A549 (cell line): ENCODE measurements around the gene RELT. TPM values are rescaled to one million over a fixed set of nuclear protein-coding genes. Genes with fewer than 3 reads are reported as not detected.

Source experiments
- ATAC-seq, 2 experiments: fragments of 200-7000 bp in 1 of 2; fragments of >200 bp in 1 of 2; cut with Nextera tagmentation in 1 of 2; cut with Tn5 transposase in 1 of 2; 3 replicates each; pipeline versions ENCODE4 v1.8.0 to v1.9.1; 2018 to 2020; ENCODE audit warnings: mild to moderate bottlenecking in 1 of 2, moderate library complexity in 1 of 2
- CTCF ChIA-PET: fragments of 300-600 bp; sonication (Branson Sonifier 250); formaldehyde crosslinking; extraction: SDS; loops from one replicate; lab custom pipeline; 2021; ENCODE audit warnings: antibody characterized with exemption, inconsistent platforms; lab: Yijun Ruan, JAX
- POLR2A ChIA-PET: fragments of 350-600 bp; formaldehyde crosslinking; extraction: SDS; loops from one replicate; lab custom pipeline; 2021; ENCODE audit warnings: antibody characterized with exemption, inconsistent platforms; lab: Yijun Ruan, JAX
- DNase-seq, 2 experiments: peaks; one replicate each; pipeline versions ENCODE4 v3.0.0 to v3.0.0-alpha.2; 2011 to 2016; ENCODE audit warnings: low read depth in 1 of 2, low spot score in 1 of 2
- FAIRE-seq: peaks from 2 replicates; lab custom pipeline; 2011; peaks lifted over from hg19 to GRCh38; lab: Jason Lieb, UNC
- H3K27ac ChIP-seq, 2 experiments: fragments of >200 bp; sonication (Bioruptor Twin); formaldehyde crosslinking; 3 replicates each; pipeline ENCODE4 v1.5.1; 2016 to 2017
- H3K4me1 ChIP-seq: fragments of >200 bp; sonication (Bioruptor Twin); formaldehyde crosslinking; 3 replicates; pipeline ENCODE4 v1.6.1; 2016
- H3K4me2 ChIP-seq: fragments of >200 bp; sonication (Bioruptor Twin); formaldehyde crosslinking; 3 replicates; pipeline ENCODE4 v1.6.1; 2016
- H3K4me3 ChIP-seq: fragments of >200 bp; sonication (Bioruptor Twin); formaldehyde crosslinking; 3 replicates; pipeline ENCODE4 v1.5.1; 2016
- H3K9me3 ChIP-seq: fragments of >200 bp; sonication (Bioruptor Twin); formaldehyde crosslinking; 3 replicates; pipeline ENCODE4 v1.6.1; 2016
- ATOH8 ChIP-seq: fragments of 250-450 bp; sonication (Bioruptor Pico); IDR thresholded peaks from 2 replicates; pipeline ENCODE4 v1.5.0; 2020; ENCODE audit warnings: low read depth, mild to moderate bottlenecking, moderate library complexity
- CBX8 ChIP-seq: fragments of 200-600 bp; sonication (generic); IDR thresholded peaks from 2 replicates; pipeline ENCODE4 v1.6.1; 2016
- CHD2 ChIP-seq: fragments of 150-350 bp; IDR thresholded peaks from 2 replicates; pipeline ENCODE4 v1.6.1; 2014; ENCODE audit warnings: low read length; ENCODE audit not compliant: partially characterized antibody
- EHF ChIP-seq: fragments of 250-450 bp; sonication (Bioruptor Pico); IDR thresholded peaks from 2 replicates; pipeline ENCODE4 v1.5.0; 2020; ENCODE audit warnings: mild to moderate bottlenecking
- EHMT2 ChIP-seq: fragments of 200-600 bp; sonication (generic); IDR thresholded peaks from 2 replicates; pipeline ENCODE4 v1.6.1; 2016; ENCODE audit warnings: antibody characterized with exemption, low read depth, mild to moderate bottlenecking, moderate library complexity
- ELK1 ChIP-seq: fragments of 150-350 bp; IDR thresholded peaks from 2 replicates; pipeline ENCODE4 v1.6.1; 2014; ENCODE audit warnings: low read depth, mild to moderate bottlenecking, low read length
- FOSB ChIP-seq: fragments of 250-450 bp; sonication (Bioruptor Pico); IDR thresholded peaks from 2 replicates; pipeline ENCODE4 v1.5.0; 2020; ENCODE audit warnings: mild to moderate bottlenecking, moderate library complexity
- FOSL2 ChIP-seq, 2 experiments: fragments of 450-650 bp in 1 of 2; fragments of >200 bp in 1 of 2; sonication (Bioruptor Twin) in 1 of 2; formaldehyde crosslinking; IDR thresholded peaks; 2 replicates each; pipeline versions ENCODE4 v1.5.0 to v1.6.1; 2016 to 2020; ENCODE audit warnings: mild to moderate bottlenecking in 1 of 2, moderate library complexity in 1 of 2
- FOXS1 ChIP-seq: fragments of 250-450 bp; sonication (Bioruptor Pico); IDR thresholded peaks from 2 replicates; pipeline ENCODE4 v1.5.0; 2020; ENCODE audit warnings: mild to moderate bottlenecking, moderate library complexity
- HES2 ChIP-seq: fragments of >200 bp; sonication (Bioruptor Twin); formaldehyde crosslinking; IDR thresholded peaks from 2 replicates; pipeline ENCODE4 v1.6.1; 2016
- HMGXB4 ChIP-seq: fragments of 250-450 bp; sonication (Bioruptor Pico); IDR thresholded peaks from 2 replicates; pipeline ENCODE4 v1.5.0; 2021; ENCODE audit warnings: mild to moderate bottlenecking, moderate library complexity, borderline replicate concordance
- HOXA7 ChIP-seq: fragments of 250-450 bp; sonication (Bioruptor Pico); IDR thresholded peaks from 2 replicates; pipeline ENCODE4 v1.5.0; 2020; ENCODE audit warnings: mild to moderate bottlenecking, moderate library complexity
- JUN ChIP-seq, 2 experiments: fragments of >200 bp; sonication (Bioruptor Twin); formaldehyde crosslinking; IDR thresholded peaks; 2 replicates in 1 of 2; 3 replicates in 1 of 2; pipeline ENCODE4 v1.6.1; 2016 to 2017
- KDM1A ChIP-seq: fragments of 200-600 bp; sonication (generic); IDR thresholded peaks from 2 replicates; pipeline ENCODE4 v1.6.1; 2016; ENCODE audit warnings: low read depth, mild to moderate bottlenecking
- MYC ChIP-seq: IDR thresholded peaks from 2 replicates; pipeline ENCODE4 v1.6.1; 2012; ENCODE audit warnings: mild to moderate bottlenecking, inconsistent platforms, low read length, improper control_type of control experiment, borderline replicate concordance
- NPAS2 ChIP-seq: fragments of 250-450 bp; sonication (Bioruptor Pico); IDR thresholded peaks from 2 replicates; pipeline ENCODE4 v1.8.0; 2022; ENCODE audit warnings: mild to moderate bottlenecking, moderate library complexity, borderline replicate concordance
- NR3C1 ChIP-seq: fragments of >200 bp; sonication (Bioruptor Twin); formaldehyde crosslinking; IDR thresholded peaks from 3 replicates; pipeline ENCODE4 v1.6.1; 2017
- PBX3 ChIP-seq: IDR thresholded peaks from 2 replicates; pipeline ENCODE4 v1.6.1; 2012
- PHF8 ChIP-seq: fragments of 200-600 bp; sonication (generic); IDR thresholded peaks from 2 replicates; pipeline ENCODE4 v1.6.1; 2016; ENCODE audit warnings: low read depth, mild to moderate bottlenecking, antibody characterized with exemption, moderate library complexity, borderline replicate concordance
- RFX5 ChIP-seq: fragments of 450-650 bp; IDR thresholded peaks from 2 replicates; pipeline ENCODE4 v1.7.1; 2014; ENCODE audit warnings: antibody characterized with exemption, mild to moderate bottlenecking, moderate library complexity
- ZFP36 ChIP-seq: fragments of 450-650 bp; IDR thresholded peaks from 2 replicates; pipeline ENCODE4 v1.6.1; 2014; ENCODE audit warnings: borderline replicate concordance; ENCODE audit not compliant: partially characterized antibody
- WGBS: methylation state at CpG from one replicate; pipeline ENCODE4 v1.1.6; 2017; ENCODE audit errors: missing lambda C conversion rate; 5-methylcytosine and 5-hydroxymethylcytosine counted together
- polyA plus RNA-seq, 4 experiments: library from polyadenylated mRNA; depleted of rRNA in 3 of 4; stranded (reverse); fragments of >200 nt; fragmentation: RNase III in 1 of 4; extraction: RNeasy Plus Mini Kit Qiagen cat#74134 plus additional on column Dnase treatment in 1 of 4; gene quantifications; 2 replicates in 3 of 4; 3 replicates in 1 of 4; pipeline ENCODE4 v1.2.3, GENCODE V29; 2011 to 2017

The RELT gene
- polyA plus RNA-seq, 2 of the 4 experiments (the other 2 are of a cell fraction): 2.9 to 5.2 TPM

GRCh38 chr11:73374151-73374550, 2.0 kb upstream of the RELT start:
- POLR2A ChIA-PET: no interaction called here
- Histone ChIP-seq H3K4me2 (no peak overlapping the region), H3K4me1 (peaks cover 17% of the 10 kb centered on the region), H3K9me3 (no peaks in the 10 kb centered on the region), H3K4me3 (no peak overlapping the region), H3K27ac (no peak overlapping the region)
- no peak for ATAC-seq
- no peak for DNase-seq
- no peak for FAIRE-seq
- 89% methylated on average over 4 of the region's 4 CpGs for WGBS
- CTCF ChIA-PET: interaction anchor here (0.8 to 39.3 kb wide), 7 partner anchors 11 to 74 kb away, joined by 3 to 667 read pairs (median 14); partner anchors contain the start of gene ARHGEF17
- TF ChIP-seq ATOH8: no peak
- TF ChIP-seq FOSB (CRISPR knock-in tag): no peak
- no peak for TF ChIP-seq NR3C1
- TF ChIP-seq CBX8: no peak
- TF ChIP-seq EHMT2: no peak
- TF ChIP-seq HOXA7 (CRISPR knock-in tag): no peak
- no peak for TF ChIP-seq CHD2
- TF ChIP-seq NPAS2 (CRISPR knock-in tag): no peak
- TF ChIP-seq KDM1A: no peak
- TF ChIP-seq JUN (IDR thresholded peaks at IDR 0.05): no peak
- no peak for TF ChIP-seq EHF (CRISPR knock-in tag)

GRCh38 chr11:73375830-73376159, 404 bp upstream of the RELT start:
- Histone ChIP-seq H3K4me2 (peak overlapping the region; percentile 59), H3K9me3 (no peaks in the 10 kb centered on the region), H3K27ac (peak overlapping the region; percentile 53 to 73; a peak in 5 of 6 replicates), H3K4me3 (no peak overlapping the region), H3K4me1 (peaks cover 23% of the 10 kb centered on the region)
- DNase-seq: no peak
- ATAC-seq: peak; percentile 0; a peak in 2 of 6 replicates
- TF ChIP-seq HES2: no peak
- no peak for TF ChIP-seq ZFP36
- TF ChIP-seq MYC: no peak
- no peak for TF ChIP-seq EHF (CRISPR knock-in tag)
- no peak for TF ChIP-seq FOXS1 (CRISPR knock-in tag)
- TF ChIP-seq PBX3: no peak
- TF ChIP-seq RFX5: no peak
- no peak for TF ChIP-seq FOSL2 (IDR thresholded peaks at IDR 0.05)
- no peak for TF ChIP-seq FOSL2 (CRISPR knock-in tag; IDR thresholded peaks at IDR 0.05)
- no peak for TF ChIP-seq NPAS2 (CRISPR knock-in tag)
- no peak for TF ChIP-seq HOXA7 (CRISPR knock-in tag)
- no peak for TF ChIP-seq ELK1
- no peak for TF ChIP-seq PHF8
- TF ChIP-seq HMGXB4 (CRISPR knock-in tag): no peak
- TF ChIP-seq KDM1A: no peak
- ChIA-PET POLR2A (no interaction called here), CTCF (interaction anchor here (0.9 to 39.3 kb wide), 9 partner anchors 11 to 285 kb away, joined by 3 to 667 read pairs (median 14); partner anchors contain the start of gene ARHGEF17)
- FAIRE-seq: no peak
- WGBS: 64% methylated on average over 6 of the region's 6 CpGs
